Mesodermal cell (in vitro differentiated cells): Measurements from ENCODE around the gene TPPP2.
A peak's percentile ranks its signal among the peaks of the same experiment; 100 is the strongest.

ENCODE experiments used
- H3K27ac ChIP-seq: 2 replicates; pipeline ENCODE4 v1.7.0; 2013; ENCODE audit warnings: mild to moderate bottlenecking, low read depth, low read length, moderate library complexity; ENCODE audit not compliant: severe bottlenecking
- H3K36me3 ChIP-seq: 2 replicates; pipeline ENCODE4 v1.7.1; 2013; ENCODE audit warnings: mild to moderate bottlenecking, low read length, moderate library complexity; ENCODE audit not compliant: control insufficient read depth, insufficient read depth
- H3K4me1 ChIP-seq: one replicate; pipeline ENCODE4 v1.7.1; 2013; ENCODE audit warnings: mild to moderate bottlenecking, low read length; ENCODE audit not compliant: insufficient read depth, control insufficient read depth, poor library complexity, severe bottlenecking
- H3K4me3 ChIP-seq: 2 replicates; pipeline ENCODE4 v1.7.0; 2013; ENCODE audit warnings: low read length, control low read depth, mild to moderate bottlenecking; ENCODE audit not compliant: insufficient read depth, poor library complexity, severe bottlenecking; ENCODE audit errors: extremely low read depth
- H3K9me3 ChIP-seq: 2 replicates; pipeline ENCODE4 v1.7.1; 2013; ENCODE audit warnings: mild to moderate bottlenecking, low read length, moderate library complexity; ENCODE audit not compliant: control insufficient read depth
- WGBS, 2 experiments: methylation state at CpG; one replicate each; pipeline ENCODE4 v1.1.5; 2013; ENCODE audit warnings: missing lambda C conversion rate in 2 of 2; ENCODE audit not compliant: insufficient coverage in 2 of 2; 5-methylcytosine and 5-hydroxymethylcytosine counted together

TPPP2 gene

DNA sequence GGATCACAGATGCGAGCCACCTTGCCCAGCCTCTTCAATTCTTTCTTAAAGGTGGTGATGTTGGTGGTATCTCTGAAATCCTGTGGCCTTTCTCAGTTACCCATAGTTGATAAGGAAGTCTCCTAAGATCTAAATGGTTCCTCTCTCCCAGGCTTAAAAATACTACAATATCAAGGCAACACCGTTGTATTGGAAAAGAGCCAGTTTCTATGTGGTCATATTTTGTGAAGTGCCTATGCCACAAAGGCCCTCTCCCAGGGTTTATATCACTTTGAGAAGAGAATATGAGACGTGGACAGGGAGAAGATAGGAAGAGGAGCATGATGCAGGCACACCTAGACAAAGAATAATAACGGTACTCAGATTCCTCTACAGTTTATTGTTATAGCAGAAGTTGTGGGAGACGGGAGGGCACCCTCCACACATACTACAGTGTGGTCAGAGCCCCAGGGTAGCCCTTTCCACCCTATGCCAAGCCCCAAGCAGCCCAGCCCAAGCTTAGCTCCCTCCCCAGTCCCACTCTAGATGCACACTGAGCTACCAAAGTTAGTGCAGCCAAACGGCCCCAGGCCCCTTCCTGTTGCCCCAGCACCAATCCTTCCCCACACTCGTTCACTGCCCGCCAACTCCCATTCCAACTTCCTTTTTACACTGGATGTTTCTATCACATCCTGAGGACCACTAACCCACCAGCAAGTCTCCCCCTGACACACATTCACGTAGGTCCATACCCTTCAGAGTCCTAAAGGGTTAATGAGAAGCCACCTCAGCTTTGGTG is 13.4 kb upstream of the TPPP2 start:
- Histone ChIP-seq H3K4me3 (no peak overlapping the region), H3K4me1 (peaks cover 9% of the 10 kb centered on the region), H3K27ac (no peak overlapping the region), H3K36me3 (peaks cover 45% of the 10 kb centered on the region), H3K9me3 (no peaks in the 10 kb centered on the region)
- 86 to 94% methylated on average over 5 to 6 of the region's 9 CpGs for WGBS, 2 experiments

DNA sequence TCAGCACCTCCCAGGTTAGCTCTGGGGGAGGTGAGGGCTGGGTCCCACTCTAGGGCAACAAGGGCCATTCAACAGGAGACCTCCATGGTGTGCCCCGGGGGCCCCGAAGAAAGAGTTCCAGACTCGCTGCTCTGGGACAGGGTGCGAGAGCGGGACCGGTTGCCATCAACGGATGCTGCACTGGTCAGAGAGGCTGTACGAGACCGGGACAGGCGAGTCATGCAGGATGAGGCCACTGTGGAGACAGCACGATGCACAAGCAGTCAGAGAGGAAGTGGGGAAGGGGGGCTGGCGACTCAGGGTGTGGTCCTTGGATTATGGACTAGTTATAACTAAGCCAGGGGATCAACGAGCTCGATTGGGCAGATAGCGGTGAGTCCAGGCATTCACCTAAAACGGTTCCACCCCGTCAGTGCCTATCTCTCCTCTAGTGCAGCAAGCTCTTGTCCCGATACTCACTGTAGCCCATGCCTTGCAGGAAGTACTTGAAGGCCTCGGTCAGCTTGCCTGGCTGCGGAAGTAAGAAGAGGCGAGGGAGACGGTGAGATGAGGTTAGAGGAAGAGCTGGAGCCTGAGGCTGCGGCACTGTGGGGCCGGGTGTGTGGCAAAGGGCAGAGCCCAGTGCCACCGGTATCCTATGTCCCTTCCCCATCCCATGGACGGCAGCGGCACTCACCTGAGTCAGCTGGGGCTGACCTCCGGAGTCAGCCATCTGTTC is 12.3 kb upstream of the TPPP2 start:
- Histone ChIP-seq H3K4me3 (no peak overlapping the region), H3K9me3 (no peaks in the 10 kb centered on the region), H3K36me3 (peaks cover 51% of the 10 kb centered on the region), H3K27ac (no peak overlapping the region), H3K4me1 (peaks cover 9% of the 10 kb centered on the region)
- 92 to 99% methylated on average over 13 to 19 of the region's 28 CpGs for WGBS, 2 experiments

GRCh38 chr14:21018286-21018685 is 11.7 kb upstream of the TPPP2 start:
- no peak overlapping the region for H3K4me3 ChIP-seq
- WGBS, 2 experiments: 91 to 93% methylated on average over 2 to 5 of the region's 7 CpGs
- H3K9me3 ChIP-seq: no peaks in the 10 kb centered on the region
- peaks cover 13% of the 10 kb centered on the region for H3K4me1 ChIP-seq
- H3K27ac ChIP-seq: no peak overlapping the region
- peaks cover 51% of the 10 kb centered on the region for H3K36me3 ChIP-seq

DNA sequence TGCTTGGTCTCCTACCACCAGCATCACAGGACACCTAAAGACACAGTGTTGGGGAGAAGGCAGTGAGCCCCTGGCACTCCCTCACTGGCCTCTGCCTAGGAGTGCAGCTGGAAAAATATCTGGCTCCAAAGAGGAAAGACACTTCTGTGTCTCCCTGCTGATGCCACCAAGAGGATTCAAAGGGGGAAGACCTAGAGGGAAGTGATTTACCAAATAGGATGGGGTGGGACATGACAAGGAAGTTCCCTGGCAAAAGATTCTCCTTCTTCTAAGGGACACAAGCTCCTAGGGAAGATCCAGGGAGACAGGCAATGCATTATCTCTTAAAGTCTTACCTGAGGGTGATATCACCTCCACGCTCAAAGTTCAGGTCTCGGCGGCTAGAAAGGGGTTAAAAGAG is 11.2 kb upstream of the TPPP2 start:
- H3K36me3 ChIP-seq: peaks cover 51% of the 10 kb centered on the region
- H3K9me3 ChIP-seq: no peaks in the 10 kb centered on the region
- peaks cover 16% of the 10 kb centered on the region for H3K4me1 ChIP-seq
- WGBS, 2 experiments: 100% methylated on average over 1 of the region's 3 CpGs; no CpG with 5 or more reads in 1 of the 2 experiments
- no peak overlapping the region for H3K4me3 ChIP-seq
- H3K27ac ChIP-seq: no peak overlapping the region

DNA sequence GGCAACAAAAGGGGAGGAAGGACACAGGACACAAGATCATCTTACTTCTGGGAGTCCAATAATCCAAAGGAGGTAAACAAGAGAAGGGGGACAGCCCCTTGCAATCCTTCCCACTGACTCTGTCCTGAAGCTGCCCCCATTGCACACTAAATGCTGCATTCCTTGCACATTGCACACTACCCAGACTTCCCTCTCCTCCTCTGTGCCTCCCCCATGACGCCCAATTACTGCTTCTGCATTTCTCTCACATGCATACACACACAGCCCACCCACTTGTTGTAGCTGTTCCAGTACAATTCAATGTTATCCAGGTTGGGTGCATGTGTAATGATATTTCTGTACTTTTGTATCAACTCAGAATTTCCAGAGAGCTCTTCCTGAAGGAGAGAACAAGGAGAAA is 10.7 kb upstream of the TPPP2 start:
- H3K27ac ChIP-seq: no peak overlapping the region
- peaks cover 16% of the 10 kb centered on the region for H3K4me1 ChIP-seq
- WGBS, 2 experiments: 63% methylated on average over 1 of the region's 1 CpG; no CpG with 5 or more reads in 1 of the 2 experiments
- H3K36me3 ChIP-seq: peaks cover 51% of the 10 kb centered on the region
- no peaks in the 10 kb centered on the region for H3K9me3 ChIP-seq
- no peak overlapping the region for H3K4me3 ChIP-seq

- no peak overlapping the region for H3K27ac ChIP-seq
- WGBS, 2 experiments: 91 to 100% methylated on average over 2 to 4 of the region's 5 CpGs
Observed at GRCh38 chr14:21020977-21021545, 9.0 kb upstream of the TPPP2 start.

DNA sequence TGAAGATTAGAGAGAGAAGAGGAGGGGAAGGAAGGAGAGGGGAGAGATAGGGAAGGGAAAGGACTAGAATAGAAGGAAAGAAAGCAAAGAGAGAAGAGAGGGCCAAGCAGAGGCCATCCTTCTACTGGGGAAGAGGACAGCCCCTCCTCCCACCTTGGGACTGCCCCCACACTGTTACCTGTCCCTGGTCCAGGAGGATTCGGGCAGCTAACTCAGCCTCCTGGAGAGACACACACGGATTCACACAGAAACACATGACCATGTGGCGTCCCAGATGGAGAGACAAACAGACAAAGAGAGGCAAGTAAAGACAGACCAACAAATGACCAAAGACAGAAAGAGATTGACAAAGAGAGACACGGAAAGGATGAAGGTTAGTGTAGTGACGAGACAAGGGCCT is 7.3 kb upstream of the TPPP2 start:
- Histone ChIP-seq H3K36me3 (peaks cover 43% of the 10 kb centered on the region), H3K27ac (no peak overlapping the region), H3K4me1 (peaks cover 27% of the 10 kb centered on the region), H3K9me3 (no peaks in the 10 kb centered on the region), H3K4me3 (no peak overlapping the region)
- 92 to 93% methylated on average over 5 of the region's 5 CpGs for WGBS, 2 experiments

More at GRCh38 chr14:21020977-21021545, 9.0 kb upstream of the TPPP2 start:
- Histone ChIP-seq H3K4me1 (peaks cover 18% of the 10 kb centered on the region), H3K36me3 (peaks cover 51% of the 10 kb centered on the region), H3K4me3 (no peak overlapping the region), H3K9me3 (no peaks in the 10 kb centered on the region)

- no peak overlapping the region for H3K4me3 ChIP-seq
- peaks cover 39% of the 10 kb centered on the region for H3K36me3 ChIP-seq
- no peaks in the 10 kb centered on the region for H3K9me3 ChIP-seq
- peaks cover 27% of the 10 kb centered on the region for H3K4me1 ChIP-seq
- H3K27ac ChIP-seq: no peak overlapping the region
- WGBS, 2 experiments: 89 to 94% methylated on average over 5 of the region's 7 CpGs
Observed at GRCh38 chr14:21023174-21023573, 6.8 kb upstream of the TPPP2 start.

DNA sequence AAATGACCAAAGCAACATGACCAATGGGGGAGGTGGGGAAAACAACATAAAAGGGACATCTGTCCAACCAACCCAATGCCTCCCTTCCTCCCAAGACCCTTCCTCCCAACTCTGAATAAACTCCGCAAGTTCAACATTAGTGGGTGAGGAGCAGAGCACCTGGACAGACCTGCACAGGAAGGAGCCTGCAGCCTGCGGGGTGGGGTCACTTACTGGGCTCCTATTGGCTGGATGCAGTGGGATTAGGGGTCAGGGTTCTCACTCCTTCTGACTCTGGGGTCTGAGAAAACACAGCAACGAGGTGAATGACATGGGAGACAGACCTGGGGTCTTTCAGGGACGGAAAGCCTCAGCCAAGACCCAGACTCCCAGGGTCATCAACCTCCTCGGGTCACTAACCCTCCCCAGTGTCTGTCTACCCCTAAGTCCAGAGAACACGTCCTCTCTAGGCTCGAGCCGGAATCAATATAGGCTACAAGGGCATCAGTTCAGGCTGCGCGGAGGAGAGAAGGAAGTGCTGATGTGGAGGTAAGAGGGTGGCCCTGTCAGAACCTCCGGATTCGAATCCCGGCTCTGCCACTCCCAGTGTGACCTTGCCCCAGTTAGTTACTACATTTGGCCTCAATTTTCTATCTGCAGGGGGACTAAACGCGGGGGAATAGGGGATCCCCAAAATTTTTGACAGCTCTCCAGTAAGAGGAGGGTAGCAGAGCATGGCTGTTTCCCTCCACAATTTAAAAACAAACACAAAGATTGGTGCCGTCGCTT is 6.0 kb upstream of the TPPP2 start:
- Histone ChIP-seq H3K9me3 (no peaks in the 10 kb centered on the region), H3K4me3 (peak overlapping the region; percentile 59), H3K27ac (no peak overlapping the region), H3K4me1 (peaks cover 27% of the 10 kb centered on the region), H3K36me3 (peaks cover 31% of the 10 kb centered on the region)
- 24 to 69% methylated on average over 2 to 5 of the region's 17 CpGs for WGBS, 2 experiments

DNA sequence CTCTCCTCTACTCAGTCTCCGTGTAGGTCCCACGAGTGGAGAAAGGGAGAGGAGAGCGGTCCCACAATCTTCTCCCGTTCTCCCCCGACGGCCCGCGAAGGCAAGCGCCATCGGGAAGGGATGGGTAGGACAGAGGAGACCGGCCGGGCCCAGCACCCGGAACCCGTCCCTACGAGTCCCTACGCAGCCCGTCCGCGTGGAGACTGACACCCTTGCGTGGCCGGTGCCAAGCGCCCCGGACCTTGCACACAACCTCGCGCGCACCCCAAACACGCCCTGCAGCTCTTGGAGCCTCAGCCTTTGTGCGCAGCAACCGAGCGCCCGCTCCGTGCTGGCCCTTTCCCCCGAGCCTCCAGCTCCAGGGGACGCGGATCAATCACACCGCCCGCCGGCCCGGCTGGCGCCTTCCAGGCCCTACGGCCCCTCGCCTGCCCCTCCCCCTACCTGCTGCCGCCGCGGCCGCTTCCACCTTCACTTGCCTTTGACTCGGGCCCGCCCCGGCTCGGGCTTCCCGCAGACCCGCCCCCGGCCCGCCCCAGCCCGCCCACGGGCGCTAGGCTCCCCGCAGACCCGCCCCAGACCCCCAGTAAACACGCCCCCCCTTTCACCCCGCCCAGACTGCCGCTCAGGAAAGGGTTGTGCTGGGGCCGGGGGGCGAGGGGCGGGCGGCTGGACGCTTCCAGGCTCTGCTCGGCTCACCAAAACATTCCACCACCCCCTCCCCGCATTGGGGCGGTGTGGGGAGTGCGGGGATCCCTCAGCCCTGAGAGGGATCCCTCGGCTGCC is 5.2 kb upstream of the TPPP2 start, which contains the start of gene NDRG2:
Gene NDRG2 (minus strand): TSS at position 477 of the 786 bp plus-strand sequence. CDS start 1,746 bp downstream, outside the sequence.
- H3K4me3 ChIP-seq: peak within 1 kb of the TSS; percentile 59
- peaks cover 21% of the 10 kb centered on the region for H3K4me1 ChIP-seq
- H3K36me3 ChIP-seq: peaks cover 23% of the 10 kb centered on the region
- 1 to 2% methylated on average over 22 to 38 of the region's 72 CpGs for WGBS, 2 experiments
- peak within 1 kb of the TSS; percentile 83 for H3K27ac ChIP-seq
- H3K9me3 ChIP-seq: no peaks in the 10 kb centered on the region
